Glomerular endothelial cell (primary cell): ENCODE data around the gene TBC1D22B. TPM values are rescaled to one million over a fixed set of nuclear protein-coding genes. Genes with fewer than 3 reads are reported as not detected.
A peak's percentile ranks its signal among the peaks of the same experiment; 100 is the strongest.

ENCODE experiments used
- DNase-seq: peaks from one replicate; pipeline ENCODE4 v3.0.0-alpha.2; 2011; ENCODE audit warnings: low read depth, low spot score; ENCODE audit errors: extremely low read depth
- total RNA-seq: library from RNA; depleted of rRNA; stranded (reverse); fragments of >200 nt; gene quantifications from 2 replicates; pipeline ENCODE4 v1.2.3, GENCODE V29; 2015

TBC1D22B gene, protein sequence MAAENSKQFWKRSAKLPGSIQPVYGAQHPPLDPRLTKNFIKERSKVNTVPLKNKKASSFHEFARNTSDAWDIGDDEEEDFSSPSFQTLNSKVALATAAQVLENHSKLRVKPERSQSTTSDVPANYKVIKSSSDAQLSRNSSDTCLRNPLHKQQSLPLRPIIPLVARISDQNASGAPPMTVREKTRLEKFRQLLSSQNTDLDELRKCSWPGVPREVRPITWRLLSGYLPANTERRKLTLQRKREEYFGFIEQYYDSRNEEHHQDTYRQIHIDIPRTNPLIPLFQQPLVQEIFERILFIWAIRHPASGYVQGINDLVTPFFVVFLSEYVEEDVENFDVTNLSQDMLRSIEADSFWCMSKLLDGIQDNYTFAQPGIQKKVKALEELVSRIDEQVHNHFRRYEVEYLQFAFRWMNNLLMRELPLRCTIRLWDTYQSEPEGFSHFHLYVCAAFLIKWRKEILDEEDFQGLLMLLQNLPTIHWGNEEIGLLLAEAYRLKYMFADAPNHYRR
- 12.9 and 16.7 TPM in 2 replicates for total RNA-seq

DNA sequence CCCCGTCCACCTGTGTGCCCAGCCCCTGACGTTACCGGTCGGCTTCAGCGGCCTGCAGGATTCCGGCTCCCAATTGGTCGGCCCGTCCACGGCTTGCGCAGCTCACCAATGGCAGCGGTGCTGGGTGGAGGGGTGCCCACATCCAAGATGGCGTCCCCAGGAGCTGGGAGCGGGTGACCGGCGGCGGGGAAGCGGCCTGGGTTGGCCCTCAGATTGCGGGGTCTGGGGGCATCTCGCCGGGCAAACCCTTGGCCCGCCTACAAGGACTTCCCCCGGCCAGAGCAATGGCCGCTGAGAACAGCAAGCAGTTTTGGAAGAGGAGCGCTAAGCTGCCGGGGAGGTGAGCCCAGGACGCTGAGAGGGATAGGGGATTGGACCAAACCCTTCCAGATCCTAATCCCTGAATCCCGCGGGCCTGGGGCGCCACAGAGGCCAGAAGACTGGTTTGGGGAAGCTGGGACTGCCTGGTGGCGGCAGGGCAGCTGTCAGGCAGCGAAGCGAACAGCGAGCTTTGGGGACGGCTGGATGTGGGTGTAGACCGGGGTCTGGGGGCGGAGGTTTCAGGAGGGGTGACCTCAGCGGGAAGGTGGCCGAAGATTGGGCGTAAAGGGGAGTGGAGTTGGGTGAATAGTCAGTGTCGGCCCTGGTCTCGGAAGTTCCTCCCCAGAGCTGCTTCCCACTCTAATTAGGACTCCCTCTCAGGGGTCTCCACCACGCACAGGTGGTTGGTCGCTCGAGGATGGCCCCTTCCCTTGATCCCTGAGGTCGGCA, at the start of gene TBC1D22B, which contains the start of gene TMEM217:
Gene TBC1D22B (plus strand): TSS at position 139 of the 771 bp plus-strand sequence. CDS start 146 bp downstream, at position 285.
Gene TMEM217 (minus strand): TSS at position 511 of the 771 bp plus-strand sequence. CDS start 39,114 bp downstream, outside the sequence.
- DNase-seq: no peak

GRCh38 chr6:37207903-37208456, 49.6 kb upstream of the TBC1D22B start:
- peak; percentile 41 for DNase-seq

DNA sequence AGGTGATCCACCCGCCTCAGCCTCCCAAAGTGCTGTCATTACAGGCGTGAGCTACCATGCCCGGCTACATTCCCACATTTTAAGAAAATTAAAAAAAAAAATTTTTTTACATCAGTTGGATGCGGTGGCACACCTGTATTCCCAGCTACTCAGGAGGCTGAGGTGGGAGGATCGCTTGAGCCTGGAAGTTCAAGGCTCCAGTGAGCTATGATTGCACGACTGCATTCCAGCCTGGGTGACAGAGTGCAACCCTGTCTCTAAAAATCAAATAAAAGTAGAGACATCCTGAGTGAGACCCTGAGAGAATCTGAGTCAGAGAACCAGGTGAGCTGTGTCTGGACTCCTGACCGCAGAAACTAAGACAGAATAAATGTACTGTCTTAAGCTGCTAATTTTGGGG, 48.8 kb upstream of the TBC1D22B start:
- no peak for DNase-seq

DNA sequence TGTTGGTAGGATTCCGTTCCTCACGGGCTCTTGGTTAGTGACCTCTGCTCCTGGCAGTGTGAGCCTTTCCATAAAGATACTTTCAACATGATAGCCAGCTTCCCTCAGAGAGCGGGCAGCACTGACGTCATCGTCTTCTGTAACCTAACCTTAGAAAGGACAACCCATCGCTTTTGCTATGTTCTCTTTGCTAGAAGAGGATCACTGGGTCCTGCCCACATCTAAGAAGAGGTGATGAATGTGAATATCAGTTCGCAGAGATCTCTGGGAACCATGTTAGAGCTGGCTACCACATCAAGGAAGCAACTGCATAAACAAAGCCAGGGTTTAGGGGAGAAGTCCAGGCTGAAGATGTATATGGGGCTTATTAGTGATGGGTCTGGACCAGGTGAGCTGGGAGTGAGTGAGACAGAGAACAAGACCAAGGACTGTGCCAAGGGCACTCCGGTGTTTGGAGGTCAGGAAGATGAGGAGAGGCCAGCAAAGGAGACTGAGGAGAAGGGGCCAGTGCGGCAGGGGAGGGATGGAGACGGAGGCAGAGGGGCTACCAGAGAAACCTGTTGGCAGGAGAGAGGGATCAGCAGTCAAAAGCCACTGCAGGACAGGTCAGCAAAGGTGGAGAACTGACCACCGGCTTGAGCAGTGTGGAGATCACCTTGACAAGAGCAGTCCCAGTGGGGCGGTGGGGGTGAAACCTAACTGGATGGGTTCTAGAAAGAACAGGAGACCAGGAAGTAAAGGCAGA, 47.9 kb upstream of the TBC1D22B start:
- no peak for DNase-seq

- peak; percentile 58 for DNase-seq
Measured at GRCh38 chr6:37210313-37210968, 47.1 kb upstream of the TBC1D22B start.

GRCh38 chr6:37212268-37212667, 45.3 kb upstream of the TBC1D22B start:
- DNase-seq: no peak

GRCh38 chr6:37218061-37218460, 39.5 kb upstream of the TBC1D22B start:
- DNase-seq: no peak

GRCh38 chr6:37218511-37218910, 39.1 kb upstream of the TBC1D22B start:
- no peak for DNase-seq

DNA sequence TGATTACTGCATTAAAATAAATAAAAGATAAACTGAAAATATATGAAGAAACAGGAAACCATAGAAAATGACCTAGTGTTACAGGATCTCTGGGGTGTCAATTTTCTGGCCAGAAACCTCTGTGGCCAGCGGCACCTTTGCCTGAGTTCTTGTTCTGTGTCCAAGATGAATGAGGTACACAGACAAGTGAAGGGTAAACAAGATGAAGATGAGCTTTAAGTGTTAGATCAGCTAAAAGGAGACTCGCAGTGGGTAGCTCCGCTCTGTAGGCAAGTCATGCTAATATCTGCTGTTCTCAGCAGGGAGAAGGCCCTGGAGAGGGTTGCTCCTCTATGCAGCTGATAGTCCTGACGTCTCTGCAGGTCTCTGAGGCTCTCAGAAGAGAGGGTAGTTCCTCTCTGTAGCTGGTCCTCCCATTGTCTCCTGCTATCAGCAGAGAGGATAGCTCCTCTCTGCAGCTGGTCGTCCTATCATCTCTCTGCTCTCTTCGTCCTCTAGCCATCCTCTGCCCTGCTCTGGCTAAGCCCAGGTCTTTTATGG, 35.9 kb upstream of the TBC1D22B start:
- no peak for DNase-seq

- no peak for DNase-seq
Measured at GRCh38 chr6:37222125-37222967, 35.2 kb upstream of the TBC1D22B start.

- no peak for DNase-seq
Measured at GRCh38 chr6:37222992-37223391, 34.6 kb upstream of the TBC1D22B start.

DNA sequence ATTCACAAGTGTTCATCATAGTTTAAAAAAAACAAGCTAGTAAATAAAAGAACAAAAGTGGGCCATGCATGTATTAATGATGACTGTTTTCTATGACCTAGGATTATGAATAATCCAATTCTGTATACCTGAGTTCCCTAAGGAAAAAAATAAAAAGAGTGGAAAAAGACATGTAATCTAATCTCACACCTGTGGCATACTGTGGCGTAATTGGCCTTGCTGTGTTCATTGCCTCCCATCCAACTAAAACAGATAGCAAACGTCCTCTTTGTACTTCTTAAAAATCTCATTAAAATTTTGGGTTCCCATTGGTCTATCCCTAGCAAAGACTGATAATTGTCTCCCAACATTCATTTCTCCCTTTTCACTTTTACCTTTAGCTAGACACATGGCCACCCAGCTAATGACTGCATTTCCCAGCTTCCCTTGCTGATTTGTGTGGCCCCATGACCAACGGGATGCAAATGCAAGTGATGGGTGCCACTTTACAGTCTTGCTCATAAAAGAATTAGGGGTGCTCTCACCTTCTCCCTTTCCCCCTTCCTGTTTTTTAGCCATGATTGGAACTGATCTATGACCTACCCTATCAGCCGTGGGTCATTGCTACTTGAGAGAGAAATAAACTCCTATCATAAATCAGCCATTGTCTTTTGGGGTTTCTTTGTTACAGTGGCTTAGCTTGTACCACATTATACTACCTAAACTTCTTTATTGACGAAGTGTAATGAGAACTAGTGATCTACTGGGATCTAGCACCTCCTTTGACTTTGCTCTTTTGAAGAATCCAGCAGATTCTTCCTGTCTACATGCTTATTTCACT, 32.0 kb upstream of the TBC1D22B start:
- no peak for DNase-seq

GRCh38 chr6:37230104-37230503, 27.5 kb upstream of the TBC1D22B start:
- DNase-seq: no peak

- DNase-seq: no peak
Measured at GRCh38 chr6:37232430-37233017, 25.0 kb upstream of the TBC1D22B start.

- no peak for DNase-seq
Measured at GRCh38 chr6:37233541-37233940, 24.0 kb upstream of the TBC1D22B start.

DNA sequence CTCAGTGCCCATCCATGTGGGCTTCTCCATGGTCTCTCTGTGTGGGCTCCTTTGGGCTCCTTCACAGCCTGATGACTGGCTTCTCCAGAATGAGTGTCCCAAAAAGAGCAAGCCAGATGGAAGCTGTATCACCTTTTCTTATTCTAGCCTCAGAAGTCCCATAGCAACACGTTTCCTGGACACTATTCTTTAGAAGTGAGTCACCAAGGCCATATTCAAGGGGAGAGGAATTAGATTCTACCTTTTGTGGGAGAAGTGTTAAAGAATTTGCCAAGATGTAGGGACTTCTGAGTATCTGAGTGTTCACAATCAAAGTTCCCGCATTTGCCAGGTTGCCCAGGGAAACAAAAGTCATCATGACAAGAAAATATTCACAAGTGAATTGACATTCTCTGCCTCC, 20.7 kb upstream of the TBC1D22B start:
- DNase-seq: no peak

DNA sequence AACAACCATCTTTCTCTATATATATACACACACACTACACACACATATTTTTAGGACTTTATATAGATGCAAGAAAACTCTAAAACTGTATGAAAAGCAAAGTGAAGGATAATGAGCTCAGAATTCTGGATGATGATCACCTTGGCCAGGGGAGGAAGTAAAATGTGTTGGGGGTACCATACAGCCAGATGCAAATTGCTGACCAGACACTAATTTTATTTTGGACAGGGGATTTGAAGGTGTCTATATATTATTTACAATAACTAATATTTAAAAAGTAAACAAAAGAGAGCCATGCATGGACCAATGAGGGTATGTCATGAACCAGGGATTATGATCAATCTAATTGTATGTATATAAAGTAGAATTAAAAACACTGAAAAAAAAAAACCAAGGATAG, 19.8 kb upstream of the TBC1D22B start:
- DNase-seq: no peak

DNA sequence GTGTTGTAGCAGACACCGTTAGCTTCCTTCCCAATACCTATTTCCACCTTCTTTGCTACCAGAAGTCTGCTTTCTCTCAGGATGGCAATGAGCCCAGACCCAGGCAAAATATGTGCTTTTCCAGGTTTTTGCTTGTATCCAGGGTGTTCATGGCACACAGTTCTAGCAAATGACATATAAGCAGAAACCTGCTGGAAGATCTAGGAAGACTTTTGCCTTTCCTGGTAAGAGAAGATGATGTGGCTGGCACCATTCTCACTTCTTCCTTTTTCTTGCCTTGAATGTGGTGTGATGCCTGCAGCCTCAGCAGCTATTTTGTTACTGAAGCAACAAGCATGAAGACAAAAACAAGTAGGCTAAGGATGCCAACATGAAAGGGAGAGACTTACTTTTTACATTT, 19.2 kb upstream of the TBC1D22B start:
- DNase-seq: no peak
